Hematopoietic multipotent progenitor cell treated with erythropoietin and hydrocortisone succinate and interleukin-3 and kit ligand, for 15 days (in vitro differentiated cells): Measurements from ENCODE around the gene DNM3.
"Not testable (repeated sequence)": the region's sequence is repeated elsewhere in the genome, so short reads cannot be mapped to it uniquely, and the experiment has no call there.

Experiments
- DNase-seq: peaks from one replicate; pipeline ENCODE4 v3.0.0-alpha.2; 2015; ENCODE audit warnings: low spot score

The DNM3 gene

DNA sequence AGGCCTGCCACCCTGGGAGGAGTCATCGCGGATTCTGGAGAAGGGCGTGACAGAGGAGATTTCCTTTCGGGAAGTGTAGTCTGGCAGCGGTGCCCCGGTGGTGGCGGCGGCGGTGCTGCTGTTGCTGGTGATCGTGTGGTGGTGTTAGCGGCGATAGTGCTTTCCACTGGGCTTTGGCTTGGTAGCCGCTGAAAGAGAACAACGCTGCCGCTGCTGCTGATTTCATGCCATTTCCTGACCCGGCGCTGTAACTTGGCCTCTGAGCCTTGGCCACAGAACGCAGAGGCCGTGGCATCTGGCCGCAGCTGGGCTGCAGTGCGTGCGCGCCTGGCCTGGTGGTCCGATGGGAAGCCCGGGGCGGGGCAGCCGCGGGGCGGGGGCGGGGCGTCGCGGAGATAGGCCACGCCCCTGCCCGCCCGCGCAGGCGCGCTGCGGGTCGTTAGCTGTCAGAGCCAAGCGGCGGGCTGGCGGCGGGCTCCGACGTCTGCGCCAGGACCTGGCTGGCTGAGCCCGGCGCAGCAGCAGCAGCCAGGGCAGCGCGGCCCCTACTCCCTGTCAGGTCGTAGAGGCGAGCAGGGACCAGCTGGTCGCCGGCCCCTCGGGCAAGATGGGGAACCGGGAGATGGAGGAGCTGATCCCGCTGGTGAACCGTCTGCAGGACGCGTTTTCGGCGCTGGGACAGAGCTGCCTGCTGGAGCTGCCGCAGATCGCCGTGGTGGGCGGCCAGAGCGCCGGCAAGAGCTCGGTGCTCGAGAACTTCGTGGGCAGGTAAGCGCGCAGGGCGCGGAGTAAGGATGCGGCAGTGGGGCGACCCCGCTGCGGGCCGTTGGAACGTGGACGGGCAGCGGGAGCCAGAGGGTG lies at the start of gene DNM3:
Gene DNM3, plus strand, starts transcription at position 449 of the 861 bp plus-strand sequence. Its CDS starts 159 bp downstream, at position 608.
- DNase-seq = peak; percentile 75

DNA sequence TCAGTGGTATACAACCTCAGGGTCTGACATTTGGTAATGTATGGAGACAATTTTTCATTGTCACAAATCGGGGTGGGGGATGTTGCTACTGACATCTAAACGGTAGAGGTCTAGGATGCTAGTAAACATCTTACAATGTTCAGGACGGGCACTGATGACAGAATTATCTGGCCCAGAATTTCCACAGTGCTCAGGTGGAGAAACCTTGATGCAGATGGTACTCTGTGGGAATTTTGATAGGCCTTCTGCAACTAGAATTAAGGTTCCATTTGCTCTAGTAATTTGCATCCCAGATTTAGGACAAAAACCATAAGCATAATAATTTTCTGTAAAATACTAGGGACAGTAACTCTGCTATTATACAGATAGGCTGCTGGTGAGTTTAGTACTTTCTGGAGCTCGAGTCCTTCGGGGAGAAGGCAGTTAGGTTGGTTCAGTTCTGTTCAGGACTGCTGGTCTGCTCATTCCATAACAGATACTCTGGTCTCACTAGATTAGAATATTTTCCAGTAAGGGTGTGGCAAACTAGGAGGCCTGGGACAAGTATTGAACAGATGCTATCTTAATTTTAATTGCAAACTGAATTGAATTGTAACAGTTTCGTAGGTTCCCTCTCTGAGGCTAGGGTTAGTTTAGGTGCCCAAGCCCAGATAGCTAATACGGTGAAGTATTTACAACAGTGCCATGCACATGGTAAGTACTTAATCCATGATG lies 48.5 kb upstream of the DNM3 start:
- peak; percentile 39 for DNase-seq

DNA sequence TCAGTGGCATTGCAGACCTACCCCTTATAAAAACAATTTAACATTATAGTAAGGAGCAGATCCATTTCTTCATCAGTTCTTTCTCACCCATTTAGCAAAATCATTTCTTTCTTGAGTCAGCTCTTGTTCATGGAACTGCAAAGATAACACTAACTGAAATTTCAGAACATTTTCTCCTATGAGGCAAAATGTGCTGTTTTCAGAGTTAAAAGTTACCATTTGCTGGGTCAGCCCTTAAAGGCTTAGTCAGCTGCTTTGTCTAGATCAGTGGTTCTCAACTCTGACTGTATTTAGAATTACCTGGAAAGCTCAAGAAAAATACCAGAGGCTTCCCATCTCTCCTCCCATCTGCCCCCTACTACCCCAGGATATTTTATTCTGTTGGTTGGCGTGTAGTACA lies 47.7 kb upstream of the DNM3 start:
- peak; percentile 22 for DNase-seq

DNA sequence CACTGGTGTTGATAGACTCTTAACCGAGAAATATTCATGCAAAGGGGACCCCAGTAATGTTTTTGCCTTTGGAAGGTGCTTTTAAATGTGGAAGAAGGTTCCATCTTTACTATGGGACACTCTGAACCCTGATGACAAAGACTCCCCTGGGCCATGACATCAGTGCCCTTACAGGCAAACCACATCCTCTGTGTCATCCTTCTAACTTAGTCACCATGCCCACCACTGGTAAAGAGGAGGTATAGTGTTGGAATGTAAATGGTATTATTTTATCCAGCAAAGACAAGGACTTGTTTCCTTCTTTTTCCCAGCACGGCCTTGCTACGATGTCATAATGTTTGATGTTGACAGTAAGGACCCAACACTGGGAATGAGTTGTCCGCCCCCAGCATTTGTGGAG lies 47.2 kb upstream of the DNM3 start:
- no peak for DNase-seq

DNA sequence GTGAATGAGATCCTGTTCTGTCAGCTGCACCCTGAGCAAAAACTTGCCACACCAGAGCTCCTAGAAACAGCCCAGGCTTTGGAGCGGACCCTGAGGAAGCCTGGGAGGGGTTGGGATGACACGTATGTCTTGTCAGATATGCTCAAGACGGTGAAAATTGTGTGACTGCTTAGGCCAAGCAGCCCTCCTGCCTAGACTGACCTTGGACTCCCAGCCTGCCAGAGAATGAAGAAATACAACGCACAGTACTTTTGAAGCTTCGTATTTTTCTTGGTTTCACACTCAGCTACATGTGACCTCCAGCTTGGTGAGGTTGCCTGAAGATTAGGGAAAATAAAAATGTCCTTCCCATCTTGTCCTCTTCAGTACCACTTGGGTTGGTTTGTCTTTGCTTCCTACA lies 44.7 kb upstream of the DNM3 start:
- no peak for DNase-seq

DNA sequence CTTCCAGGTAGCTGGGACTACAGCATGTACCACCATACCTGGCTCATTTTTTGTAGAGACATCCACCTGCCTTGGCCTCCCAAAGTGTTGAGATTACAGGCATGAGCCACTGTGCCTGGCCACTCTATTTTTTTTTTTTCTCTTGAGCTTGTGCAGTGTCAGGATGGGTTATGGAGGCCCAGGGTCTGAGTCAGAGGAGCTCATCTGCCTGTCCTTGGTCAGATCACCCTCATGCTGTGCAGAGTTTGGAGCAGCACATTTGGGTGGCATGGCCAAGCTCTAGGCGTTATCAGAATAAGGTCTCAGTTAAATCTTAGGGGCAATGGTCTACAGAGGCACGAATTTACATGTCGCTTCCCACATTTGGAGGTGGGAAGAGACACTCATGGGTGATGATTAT lies 43.0 kb upstream of the DNM3 start:
- no peak for DNase-seq

DNA sequence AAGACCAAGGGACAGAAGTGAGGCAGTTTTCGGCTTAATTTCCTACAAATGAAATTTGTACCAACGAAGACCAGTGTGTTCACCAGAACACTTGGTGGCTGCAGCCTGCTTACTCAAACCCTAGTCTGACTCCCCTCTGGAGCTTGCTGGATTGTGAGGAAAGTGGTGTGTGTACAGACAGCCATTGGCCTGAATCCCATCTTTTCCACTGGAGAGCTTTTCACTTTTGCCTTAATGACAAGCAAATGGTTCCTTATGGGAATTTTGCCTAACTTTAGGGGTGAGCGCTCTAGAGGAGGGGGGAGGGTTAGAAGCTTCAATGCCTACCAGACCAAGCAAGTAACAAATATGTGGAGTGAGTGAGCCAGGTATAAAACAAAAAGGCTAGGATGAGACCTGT lies 42.5 kb upstream of the DNM3 start:
- no peak for DNase-seq

DNA sequence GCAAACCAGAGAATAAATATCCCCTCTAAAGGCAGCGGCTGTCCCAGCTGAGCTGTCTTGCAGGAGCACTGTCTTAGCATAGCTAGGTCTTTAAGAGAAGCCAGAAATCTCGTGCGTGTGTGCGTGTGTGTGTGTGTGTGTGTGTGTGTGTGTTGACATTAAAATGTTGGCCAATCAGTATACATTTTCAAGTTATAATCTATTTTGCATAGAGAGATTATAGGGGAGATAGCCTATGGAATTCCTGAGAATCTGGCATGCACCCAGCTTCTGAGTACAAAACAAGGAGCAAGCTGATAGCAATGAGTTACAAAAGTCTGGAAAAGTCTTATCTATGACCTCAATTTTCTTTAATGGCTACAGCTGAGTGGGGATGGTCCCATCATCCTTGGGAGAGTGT lies 42.1 kb upstream of the DNM3 start:
- no peak for DNase-seq

DNA sequence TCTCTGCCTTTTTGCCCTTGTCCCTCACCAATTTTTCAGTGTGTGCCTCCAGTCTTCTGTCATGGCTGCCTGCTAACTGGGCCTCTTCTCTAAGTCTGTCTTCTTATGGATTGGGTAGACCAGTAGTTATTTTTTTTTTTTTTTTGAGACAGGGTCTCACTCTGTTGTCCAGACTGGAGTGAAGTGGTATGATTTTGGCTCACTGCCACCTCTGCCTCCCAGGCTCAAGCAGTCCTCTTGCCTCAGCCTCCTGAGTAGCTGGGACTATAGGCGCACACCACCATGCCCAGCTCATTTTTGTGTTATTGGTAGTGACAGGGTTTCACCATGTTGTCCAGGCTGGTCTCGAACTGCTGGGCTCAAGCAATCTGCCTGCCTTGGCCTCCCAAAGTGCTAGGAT lies 41.6 kb upstream of the DNM3 start:
- not testable (repeated sequence) for DNase-seq

DNA sequence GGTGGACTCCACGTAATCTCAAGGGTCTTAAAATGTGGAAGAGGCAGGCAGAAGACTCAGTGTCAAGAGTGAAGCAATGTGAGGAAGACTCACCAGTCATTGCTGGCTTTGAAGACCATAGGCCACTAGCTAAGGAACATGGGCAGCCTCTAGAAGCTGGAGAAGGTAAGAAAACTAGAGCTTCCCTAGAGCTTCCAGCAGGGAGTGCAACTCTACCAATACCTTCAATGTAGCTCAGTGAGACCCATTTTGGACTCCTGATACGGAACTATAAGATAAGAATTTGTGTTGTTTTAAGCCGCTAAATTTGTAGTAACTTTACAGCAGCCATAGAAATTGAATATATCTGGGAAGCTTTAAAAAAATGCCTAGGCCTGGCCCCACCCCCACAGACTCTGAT lies 41.0 kb upstream of the DNM3 start:
- no peak for DNase-seq

DNA sequence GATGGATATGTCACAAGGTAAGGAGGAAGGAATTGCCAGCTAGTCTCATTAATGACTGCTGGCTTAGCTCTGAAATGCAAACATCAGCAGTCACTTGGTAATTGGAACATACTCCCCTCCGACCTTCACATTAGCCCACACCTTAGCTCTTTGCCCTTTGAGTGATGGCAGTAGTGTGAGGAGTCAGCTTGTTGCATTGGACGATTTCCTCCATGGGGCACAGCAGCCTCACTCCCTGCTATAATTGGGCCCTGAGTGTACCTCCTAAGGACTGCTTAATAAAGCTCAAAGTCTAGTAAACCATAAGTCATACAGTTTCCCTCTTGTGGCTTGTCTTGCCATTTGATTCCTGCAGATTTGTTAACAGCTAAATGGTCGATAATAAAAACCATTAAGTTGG lies 40.4 kb upstream of the DNM3 start:
- DNase-seq = no peak

DNA sequence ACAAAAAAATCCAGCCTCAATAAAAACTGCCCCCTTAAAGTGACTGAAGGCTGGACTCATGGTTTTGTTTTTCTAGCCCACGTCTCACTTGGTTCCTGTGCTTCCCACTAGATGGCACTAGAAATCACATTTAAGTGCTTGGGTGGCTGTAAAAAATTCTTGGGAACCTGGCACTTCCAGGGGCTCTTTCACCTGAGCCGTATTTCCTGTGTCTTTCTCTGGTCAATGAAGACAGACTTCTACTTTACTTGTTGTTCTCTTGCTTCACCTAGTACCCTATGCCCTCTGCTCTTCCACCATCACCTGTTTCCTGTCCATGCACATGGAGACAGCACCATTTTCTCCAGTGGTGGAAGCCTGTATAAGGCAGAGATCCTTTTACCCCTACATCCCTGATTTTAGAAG lies 39.8 kb upstream of the DNM3 start:
- peak; percentile 61 for DNase-seq

DNA sequence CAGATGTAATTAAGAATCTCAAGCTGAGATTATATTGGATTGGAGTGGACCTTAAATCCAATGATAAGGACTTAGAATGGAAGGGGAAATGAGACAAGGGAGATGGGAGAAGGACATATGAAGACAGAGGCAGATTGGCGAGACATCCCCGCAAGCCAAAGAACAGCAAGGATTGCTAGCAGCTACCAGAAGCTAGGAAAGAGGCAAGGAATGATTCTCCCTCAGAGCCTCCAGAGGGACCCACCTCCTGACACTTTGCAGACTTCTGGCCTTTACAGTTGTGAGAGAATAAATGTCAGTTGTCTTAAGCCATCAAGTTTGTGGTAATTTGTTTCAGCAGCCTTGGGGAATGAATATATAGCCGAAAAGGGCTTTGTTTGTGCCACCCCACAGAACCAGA lies 39.1 kb upstream of the DNM3 start:
- DNase-seq = no peak

DNA sequence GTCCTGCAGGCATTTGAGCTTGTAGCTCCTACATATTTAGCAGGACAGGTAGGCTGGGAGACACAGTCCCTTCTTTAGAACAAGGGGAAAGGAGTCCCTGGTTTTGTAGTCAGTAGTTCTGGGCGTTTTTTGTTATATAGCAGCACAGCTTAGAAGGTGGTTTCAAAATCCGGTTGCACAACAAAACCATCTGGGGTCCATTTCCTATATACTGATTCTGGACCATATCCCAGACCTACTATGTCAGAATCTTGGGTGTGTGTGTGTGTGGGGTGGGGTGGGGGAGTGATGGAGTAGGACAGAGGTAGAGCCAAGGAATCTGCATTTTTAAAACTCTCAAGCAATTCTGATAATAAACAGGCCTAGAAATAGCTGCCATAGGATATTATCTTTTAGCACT lies 38.3 kb upstream of the DNM3 start:
- no peak for DNase-seq

DNA sequence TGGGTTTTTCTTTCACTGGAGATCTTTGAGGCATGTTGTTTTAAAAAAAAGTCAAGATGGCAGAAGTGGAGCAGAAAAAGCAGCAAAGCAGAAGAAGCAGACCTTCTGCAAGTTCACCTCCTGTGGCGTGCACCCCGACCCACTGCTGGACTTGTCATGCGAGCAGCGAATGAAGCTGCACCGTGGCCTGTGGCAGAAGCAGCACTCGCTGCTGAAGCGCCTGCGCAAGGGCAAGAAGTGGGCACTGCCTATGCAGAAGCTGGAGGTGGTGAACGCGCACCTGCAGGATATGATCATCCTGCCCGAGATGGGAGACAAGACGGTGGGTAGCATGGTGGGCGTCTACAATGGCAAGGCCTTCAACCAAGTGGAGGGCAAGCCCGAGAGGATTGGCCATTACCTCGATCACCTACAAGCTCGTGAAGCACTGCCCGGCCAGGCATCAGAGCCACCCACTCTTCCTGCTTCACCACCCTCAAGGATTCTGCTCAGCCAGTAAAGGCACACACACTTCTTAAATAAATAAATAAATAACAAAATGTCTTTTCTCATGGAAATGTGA lies 37.8 kb upstream of the DNM3 start:
- DNase-seq = no peak

DNA sequence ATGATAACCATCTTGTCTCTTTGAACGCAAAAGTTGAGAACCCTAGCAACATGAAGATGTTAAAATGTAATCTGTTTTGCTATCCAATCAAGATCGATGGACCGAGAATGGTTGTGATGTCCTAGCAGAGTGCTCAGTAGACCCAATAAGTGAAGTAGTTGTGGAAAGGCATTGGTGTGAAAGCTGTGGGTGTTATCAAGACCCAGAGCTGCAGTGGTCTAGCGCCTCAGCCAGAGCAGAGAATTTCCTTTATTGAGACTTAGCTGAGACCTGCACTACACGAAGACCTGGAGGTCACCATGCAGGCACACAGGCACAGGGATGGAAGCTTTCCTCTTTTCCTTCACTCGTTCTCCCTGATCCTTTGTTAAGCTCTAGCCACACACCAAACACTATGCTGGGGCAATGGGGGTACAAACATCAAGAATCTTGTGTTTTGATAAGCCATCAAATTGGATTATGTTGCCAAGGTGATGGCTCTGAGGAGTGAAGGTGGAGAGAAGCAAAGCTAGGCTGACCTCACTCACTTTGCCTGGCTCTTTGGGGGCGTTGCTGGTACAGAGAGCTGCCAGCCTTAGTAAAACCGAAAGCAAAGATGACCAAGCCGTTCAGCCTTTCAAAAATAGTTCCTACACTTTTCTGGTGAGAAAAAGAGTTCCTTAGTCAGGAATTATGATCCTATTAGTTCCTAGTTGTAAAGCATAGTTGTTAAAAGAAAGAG lies 35.7 kb upstream of the DNM3 start:
- DNase-seq = no peak

DNA sequence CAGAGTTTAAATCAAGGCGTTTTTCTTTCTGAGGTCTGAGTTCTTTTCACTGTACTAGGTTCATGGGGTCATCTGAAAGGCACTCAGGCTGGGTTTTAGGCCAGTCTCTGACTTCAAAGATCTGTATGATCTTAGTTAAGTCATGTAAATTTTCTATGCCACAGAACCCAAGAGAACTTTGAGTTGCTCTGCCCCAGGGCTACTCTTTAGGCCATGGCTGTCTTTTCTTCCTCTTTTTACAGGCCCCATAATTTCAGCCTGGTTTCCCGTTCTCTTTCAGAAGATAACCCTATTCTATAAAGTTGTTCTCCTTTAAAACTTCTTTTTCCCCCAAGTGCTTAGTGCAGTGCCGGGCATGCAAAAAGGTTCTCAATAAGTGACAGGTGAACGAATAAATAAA lies 33.7 kb upstream of the DNM3 start:
- DNase-seq = no peak

DNA sequence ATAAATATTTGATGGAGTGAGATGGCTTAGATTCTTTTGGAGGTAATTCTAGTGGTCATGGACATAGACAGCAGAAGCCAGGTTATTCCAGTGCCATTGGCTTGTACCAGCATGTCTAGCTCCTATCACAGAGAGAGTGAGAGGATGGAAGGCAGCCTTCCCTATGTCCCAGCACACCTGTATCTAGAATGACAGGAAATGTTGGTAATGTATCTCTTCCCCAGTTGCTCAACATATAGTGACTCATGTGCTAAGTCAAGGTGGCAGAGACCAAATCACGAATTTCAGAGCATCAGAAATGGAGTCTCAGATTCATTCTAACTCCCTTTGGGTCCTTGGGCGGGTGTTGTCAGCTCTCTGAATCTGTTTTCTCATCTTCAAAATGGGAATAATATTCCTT lies 31.5 kb upstream of the DNM3 start:
- DNase-seq = no peak

DNA sequence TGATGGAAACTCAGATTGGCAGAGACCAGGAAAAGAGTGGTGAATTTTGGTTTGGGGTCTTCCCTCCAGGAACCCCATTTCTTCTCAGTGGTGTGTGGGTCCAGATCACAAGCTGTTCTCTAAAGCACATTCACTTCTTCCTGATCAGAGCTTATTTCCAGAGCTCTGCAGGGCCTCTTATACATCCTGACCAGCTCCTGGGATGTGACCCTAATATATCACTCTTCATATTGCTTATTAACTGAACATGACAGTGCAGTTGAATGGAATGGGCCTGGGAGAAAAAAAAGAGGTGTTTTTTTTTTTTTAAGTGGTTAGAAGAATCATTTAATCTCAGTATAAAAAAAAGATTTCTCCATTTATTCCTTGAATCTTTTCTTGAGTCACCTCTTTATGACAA lies 29.6 kb upstream of the DNM3 start:
- DNase-seq = no peak

DNA sequence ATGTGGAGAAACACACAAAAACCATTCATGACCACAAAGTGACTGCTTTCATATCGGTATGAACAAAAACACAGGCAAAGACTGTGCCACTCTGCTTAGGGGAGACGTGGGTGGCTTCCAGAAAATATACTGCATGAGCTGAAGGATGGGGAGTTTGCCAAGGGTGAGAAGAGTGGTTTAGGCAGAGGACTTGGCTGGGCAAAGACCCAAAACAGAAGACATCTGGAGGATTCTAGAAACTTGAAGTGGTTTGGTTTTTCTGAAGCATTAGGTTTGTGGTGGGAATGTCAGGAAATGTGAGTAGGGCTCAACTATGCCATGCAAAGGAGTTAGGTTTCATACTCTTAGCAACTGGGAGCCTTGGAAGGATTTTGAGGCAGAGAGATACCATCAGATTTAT lies 26.6 kb upstream of the DNM3 start:
- no peak for DNase-seq

DNA sequence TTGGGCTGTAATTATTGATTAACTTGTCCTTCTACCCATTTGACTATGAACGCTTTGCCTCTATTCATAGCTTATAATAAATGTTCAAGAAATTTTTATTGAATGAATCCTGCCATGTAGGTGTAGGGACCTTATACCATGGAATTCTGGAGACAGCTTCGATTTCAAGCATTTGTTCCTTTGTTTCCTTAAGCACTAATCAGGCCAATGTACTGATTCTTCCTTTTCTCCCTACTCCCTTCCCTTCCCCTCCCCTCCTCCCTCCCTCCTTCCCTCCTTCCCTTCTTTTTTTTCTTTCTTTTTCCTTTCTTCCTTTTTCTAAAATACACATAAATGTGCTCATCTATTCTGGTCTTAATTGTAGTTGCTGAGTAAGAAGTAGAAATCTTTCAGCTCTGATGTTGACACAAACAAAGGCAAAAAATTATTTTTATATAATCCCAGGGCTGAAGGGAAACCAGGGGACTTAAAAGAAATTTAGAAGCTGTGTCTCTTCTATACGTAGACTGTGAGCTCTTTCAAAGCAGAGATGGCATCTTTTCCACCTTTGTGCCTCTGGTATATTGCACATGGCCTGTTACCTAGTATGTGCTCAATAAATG lies 24.9 kb upstream of the DNM3 start:
- no peak for DNase-seq
